KOPT-K1 (cell line): ENCODE data around the gene SLC25A42.
"Not testable (repeated sequence)": the region's sequence is repeated elsewhere in the genome, so short reads cannot be mapped to it uniquely, and the experiment has no call there.

Experiments
- H3K27ac ChIP-seq: fragments of 200-600 bp; sonication (generic); 2 replicates; pipeline ENCODE4 v1.5.1; 2016; ENCODE audit warnings: antibody characterized with exemption, mild to moderate bottlenecking, low read depth, low read length; ENCODE audit not compliant: poor library complexity, severe bottlenecking
- H3K36me3 ChIP-seq: fragments of 200-600 bp; sonication (generic); 2 replicates; pipeline ENCODE4 v1.5.1; 2017; ENCODE audit warnings: antibody characterized with exemption, mild to moderate bottlenecking, low read length, moderate library complexity; ENCODE audit not compliant: insufficient read depth
- H3K9me3 ChIP-seq: fragments of 200-600 bp; sonication (generic); 2 replicates; pipeline ENCODE4 v1.5.1; 2017; ENCODE audit warnings: antibody characterized with exemption, low read length, mild to moderate bottlenecking; ENCODE audit not compliant: insufficient read depth, poor library complexity, severe bottlenecking

SLC25A42 gene, protein sequence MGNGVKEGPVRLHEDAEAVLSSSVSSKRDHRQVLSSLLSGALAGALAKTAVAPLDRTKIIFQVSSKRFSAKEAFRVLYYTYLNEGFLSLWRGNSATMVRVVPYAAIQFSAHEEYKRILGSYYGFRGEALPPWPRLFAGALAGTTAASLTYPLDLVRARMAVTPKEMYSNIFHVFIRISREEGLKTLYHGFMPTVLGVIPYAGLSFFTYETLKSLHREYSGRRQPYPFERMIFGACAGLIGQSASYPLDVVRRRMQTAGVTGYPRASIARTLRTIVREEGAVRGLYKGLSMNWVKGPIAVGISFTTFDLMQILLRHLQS

DNA sequence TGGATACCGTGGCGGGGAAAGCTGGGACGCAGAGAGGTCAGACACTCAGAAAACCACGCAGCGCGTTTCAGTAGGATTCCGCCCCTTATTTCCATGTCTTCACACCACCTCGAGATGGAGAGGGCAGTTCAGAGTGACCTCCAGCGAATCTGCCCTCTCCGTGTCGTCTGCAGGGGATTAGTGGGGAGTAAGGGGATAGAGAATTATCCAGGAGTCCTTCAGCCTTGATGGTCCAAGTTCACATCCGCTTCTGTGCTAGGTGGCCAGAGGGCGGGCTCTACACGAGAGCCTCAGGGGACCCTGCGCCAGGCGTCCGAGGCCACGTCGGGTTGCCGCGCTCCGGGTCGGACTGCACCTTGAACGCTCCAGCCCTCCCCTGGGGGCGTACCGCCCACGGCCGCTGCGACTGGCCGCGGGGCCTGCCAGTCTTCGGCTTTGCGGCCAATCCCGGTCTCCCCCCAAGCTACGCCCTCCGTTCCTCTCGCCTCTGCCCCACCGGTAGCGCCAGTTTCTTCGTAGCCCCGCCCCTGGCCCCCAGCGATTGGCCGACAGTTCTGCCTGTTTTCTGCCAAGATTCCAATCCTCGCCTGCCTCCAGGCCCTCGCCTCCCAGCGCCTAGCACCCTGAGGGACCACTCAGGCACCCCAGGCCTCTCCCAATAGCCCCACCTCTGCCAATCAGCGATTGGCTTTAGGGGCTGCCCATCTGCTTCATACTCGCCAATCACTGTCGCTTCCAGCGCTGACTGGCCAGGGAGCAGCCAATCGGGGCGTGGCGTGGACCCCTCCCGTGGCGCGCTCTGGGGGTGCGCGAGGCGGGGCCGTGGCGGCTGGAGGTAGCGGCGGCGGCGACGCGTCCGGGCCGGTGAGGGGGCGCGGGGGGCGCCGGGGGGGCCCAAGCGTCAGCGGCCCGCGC, at the start of gene SLC25A42:
Gene SLC25A42 (plus strand): TSS at position 812 of the 915 bp plus-strand sequence. CDS start 32,131 bp downstream, outside the sequence.
- H3K9me3 ChIP-seq: no peaks in the 10 kb centered on the region
- peak within 1 kb of the TSS; percentile 60 for H3K27ac ChIP-seq
- peaks cover 27% of the 10 kb centered on the region for H3K36me3 ChIP-seq

DNA sequence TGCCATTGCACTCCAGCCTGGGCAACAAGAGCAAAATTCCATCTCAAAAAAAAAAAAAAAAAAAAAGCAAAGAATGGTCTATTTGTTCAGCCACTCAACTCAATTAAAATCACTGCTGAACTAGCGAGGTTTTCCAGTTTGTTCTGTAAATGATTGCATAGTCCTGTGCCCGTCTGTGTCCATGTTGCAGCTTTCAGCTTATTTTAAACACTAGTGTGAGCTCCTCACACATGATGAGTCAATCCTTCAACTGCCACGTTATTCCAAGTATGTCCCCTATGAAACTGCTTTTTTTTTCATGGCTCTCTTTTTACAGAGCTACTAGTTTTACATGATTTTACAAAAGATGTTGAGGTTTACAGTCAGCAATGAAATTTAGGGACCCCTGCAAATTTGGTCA, 42.7 kb upstream of the SLC25A42 start:
- Histone ChIP-seq H3K27ac (no peak overlapping the region), H3K36me3 (peaks cover 91% of the 10 kb centered on the region), H3K9me3 (no peaks in the 10 kb centered on the region)

DNA sequence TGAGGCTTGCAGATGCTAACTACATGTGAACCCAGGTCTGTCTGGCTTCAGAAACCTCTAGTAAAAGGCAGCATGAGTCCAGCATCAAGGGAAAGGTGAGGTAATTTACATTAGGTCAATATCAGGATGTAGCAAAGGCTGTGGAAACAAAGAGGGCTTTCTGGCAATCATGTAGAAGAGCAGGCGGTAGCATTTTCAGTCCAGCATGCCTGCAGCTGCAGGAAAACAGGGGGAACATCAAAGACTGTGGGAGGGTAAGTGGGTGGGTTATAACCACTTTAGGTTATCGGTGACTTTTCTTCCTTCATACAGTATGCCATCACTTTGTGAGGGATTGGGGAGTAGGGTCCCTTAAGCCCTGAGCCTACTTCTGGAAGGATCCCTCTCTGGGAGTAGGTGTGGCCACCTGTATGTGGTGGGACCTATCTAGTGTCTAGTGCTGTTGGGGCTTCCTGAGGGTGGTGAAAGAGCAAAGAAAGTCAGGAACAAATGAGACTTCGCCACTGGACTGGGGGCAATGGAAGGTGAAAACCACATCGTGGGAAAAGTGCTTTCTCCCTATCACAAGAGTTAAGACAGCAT, 41.3 kb upstream of the SLC25A42 start:
- Histone ChIP-seq H3K9me3 (no peaks in the 10 kb centered on the region), H3K27ac (peak overlapping the region; percentile 3)

DNA sequence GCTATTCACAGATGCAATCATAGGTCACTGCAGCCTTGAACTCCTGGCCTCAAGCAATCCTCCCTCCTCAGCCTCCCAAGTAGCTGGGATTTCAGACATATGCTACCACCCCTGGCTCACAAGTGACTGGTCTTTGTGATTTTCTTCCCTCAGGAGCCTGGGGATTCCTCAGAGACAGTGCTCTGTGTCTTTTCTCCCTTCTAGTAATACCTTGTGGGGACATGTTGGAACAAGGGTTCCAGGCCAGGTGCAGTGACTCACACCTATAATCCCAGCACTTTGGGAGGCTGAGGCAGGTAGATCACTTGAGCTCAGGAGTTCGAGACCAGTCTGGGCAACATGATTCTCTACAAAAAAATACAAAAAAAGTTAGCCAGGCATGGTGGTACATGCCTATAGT, 40.4 kb upstream of the SLC25A42 start:
- not testable (repeated sequence) for H3K9me3 ChIP-seq, H3K27ac ChIP-seq
- peaks cover 91% of the 10 kb centered on the region for H3K36me3 ChIP-seq

More for the DNA sequence above, 41.3 kb upstream of the SLC25A42 start:
- peaks cover 91% of the 10 kb centered on the region for H3K36me3 ChIP-seq

DNA sequence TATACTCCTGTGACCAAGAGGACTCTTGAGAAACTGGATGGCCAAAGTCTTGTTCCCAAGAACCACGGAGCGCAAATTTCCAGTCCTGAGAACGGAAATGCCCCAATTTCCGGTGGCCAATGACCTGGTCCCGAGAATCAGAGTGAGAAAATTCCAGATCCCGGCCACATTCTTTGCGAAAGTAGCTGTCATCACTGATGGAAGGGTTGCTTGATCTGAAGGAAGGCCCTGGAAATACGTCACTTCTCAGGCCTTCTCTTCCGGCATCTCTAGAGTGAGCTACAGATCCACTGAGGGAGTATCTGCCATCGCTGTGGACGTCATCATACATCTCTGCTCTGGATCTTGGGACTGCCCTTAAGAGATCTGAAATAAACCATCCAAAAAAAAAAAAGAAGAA, 37.9 kb upstream of the SLC25A42 start:
- Histone ChIP-seq H3K27ac (no peak overlapping the region), H3K36me3 (peaks cover 99% of the 10 kb centered on the region), H3K9me3 (no peaks in the 10 kb centered on the region)

DNA sequence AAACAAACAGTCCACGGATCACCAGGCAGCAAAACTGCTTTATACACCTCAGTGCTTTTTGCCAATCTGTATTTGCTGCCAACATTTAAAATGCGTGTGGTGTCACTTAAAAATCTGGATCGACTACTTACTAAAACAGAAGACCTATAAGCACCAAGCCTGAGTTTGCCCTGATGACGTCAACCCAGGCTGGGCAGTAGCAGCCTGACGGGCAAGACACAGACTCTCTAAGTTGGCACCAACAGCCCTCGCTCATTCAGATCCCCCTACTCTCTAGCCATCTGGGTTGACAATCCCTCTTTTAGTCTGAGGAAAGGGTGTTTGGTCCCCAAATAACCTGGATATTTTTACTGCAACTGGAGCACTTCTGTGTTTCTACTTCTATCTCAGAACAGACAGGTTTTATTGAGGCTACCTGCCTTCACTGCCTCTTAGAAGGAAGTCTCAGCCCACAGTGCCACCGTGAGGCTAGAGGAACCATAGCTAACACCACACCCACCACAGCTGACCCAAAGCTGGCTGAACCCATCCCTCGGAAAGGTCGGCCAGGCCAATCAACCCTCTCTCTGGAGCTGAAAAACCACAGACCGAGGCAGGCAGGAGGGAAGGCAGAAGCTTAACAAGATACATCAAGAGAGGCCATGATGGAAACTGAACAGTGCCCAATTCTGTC, 37.4 kb upstream of the SLC25A42 start:
- H3K27ac ChIP-seq: no peak overlapping the region
- no peaks in the 10 kb centered on the region for H3K9me3 ChIP-seq
- H3K36me3 ChIP-seq: peaks cover 99% of the 10 kb centered on the region

DNA sequence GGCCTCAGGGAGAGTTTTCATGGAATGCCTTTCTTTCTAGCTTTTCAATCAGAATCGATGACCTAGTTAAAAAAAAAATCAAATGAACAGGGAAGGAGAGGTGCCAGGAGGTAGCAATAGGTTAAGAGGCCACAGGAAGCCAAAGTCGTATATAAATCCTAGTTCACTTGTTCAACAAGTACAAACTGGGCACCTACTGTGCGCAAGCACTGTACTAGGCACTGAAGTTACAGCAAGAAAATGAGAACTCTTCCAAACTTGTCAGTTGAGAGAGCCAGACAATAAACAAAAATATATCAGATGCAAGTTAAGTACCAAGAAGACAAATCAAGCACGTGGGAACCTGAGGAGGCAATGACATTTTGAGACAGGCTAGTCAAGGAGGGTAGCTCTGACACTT, 36.6 kb upstream of the SLC25A42 start:
- Histone ChIP-seq H3K9me3 (no peaks in the 10 kb centered on the region), H3K36me3 (peaks cover 94% of the 10 kb centered on the region), H3K27ac (no peak overlapping the region)

DNA sequence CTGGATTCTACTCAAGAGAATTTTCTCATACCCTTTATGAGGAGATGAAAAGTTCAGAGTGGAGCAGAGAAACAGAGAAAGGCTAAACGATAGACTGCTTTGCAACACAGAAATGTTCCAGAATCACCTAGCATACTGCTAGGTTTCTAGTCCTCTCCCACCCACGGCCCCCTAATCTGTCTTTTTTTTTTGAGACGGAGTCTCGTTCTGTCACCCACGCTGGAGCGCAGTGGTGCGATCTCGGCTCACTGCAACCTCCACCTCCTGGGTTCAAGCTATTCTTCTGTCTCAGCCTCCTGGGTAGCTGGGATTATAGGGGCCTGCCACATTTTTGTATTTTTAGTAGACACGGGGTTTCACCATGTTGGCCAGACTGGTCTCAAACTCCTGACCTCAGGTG, 35.3 kb upstream of the SLC25A42 start:
- Histone ChIP-seq H3K27ac (no peak overlapping the region), H3K9me3 (no peaks in the 10 kb centered on the region), H3K36me3 (peaks cover 81% of the 10 kb centered on the region)

DNA sequence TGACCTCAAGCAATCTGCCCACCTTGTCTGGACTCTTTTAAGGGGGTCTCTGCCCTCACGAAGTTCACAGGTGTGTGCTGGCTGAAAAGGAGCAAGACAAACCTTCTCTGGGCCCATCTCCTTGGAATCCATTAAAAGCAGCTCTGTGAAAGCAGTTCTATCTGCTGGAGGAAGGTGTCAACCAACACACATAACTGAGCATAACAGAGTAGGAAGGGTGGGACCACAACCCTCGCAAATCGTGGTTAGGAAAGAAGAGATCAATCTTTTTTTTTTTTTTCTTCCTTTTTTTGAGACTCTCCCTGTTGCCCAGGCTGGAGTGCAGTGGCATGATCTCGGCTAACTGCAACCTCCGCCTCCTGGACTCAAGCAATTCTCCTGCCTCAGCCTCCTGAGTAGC, 31.9 kb upstream of the SLC25A42 start:
- H3K27ac ChIP-seq: peak overlapping the region; percentile 98
- H3K9me3 ChIP-seq: no peaks in the 10 kb centered on the region
- peaks cover 66% of the 10 kb centered on the region for H3K36me3 ChIP-seq

DNA sequence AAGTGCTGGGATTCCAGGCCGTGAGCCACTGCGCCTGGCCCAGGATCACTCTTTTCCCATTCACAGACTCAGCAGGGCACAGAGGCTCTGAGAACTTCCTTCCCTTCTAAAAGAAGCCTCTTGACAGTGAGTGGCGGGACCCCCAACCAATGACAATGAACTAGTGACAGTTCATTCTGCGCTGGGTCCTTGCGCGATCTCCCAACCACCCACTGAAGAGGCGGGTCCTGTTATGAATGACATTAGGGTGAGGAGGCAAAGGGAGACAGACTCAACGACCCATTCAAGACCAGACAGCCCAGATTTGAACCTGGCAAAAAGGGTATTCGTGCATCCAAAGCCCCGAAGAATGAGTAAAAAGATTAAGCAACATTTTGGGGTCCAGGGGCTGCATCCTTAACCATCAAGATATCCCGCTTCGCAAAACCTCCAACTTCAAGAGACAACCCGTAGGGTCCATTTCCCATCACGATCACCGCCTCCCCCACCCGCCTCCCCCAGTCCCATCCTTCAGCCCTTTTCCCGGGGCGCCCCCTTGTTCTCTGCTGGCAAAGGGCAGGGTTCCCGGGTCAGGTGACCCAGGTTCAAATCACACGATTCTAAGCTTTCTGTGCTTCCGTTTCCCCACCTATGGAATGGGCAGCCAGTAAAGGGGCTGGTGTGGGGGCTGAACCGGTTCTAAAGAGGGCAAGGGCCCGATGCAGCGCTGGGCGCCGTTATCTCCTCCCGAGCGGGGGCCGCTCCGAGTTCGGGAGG, 31.2 kb upstream of the SLC25A42 start:
- peaks cover 4% of the 10 kb centered on the region for H3K9me3 ChIP-seq
- H3K36me3 ChIP-seq: peaks cover 66% of the 10 kb centered on the region
- H3K27ac ChIP-seq: peak overlapping the region; percentile 98

DNA sequence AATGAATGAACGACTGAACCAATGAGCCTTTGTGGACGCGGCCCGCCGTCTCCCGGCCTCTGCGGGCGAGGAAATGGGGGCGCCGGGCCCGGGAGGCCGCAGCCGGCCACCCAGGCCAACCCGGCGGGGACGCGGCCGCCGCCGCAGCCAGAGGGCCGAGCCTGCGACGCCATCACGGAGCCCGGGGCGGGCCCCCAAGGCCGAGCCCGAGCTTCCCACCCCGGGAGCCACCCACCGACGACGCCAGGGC, 30.7 kb upstream of the SLC25A42 start:
- peaks cover 8% of the 10 kb centered on the region for H3K9me3 ChIP-seq
- peaks cover 66% of the 10 kb centered on the region for H3K36me3 ChIP-seq
- H3K27ac ChIP-seq: peak overlapping the region; percentile 98

DNA sequence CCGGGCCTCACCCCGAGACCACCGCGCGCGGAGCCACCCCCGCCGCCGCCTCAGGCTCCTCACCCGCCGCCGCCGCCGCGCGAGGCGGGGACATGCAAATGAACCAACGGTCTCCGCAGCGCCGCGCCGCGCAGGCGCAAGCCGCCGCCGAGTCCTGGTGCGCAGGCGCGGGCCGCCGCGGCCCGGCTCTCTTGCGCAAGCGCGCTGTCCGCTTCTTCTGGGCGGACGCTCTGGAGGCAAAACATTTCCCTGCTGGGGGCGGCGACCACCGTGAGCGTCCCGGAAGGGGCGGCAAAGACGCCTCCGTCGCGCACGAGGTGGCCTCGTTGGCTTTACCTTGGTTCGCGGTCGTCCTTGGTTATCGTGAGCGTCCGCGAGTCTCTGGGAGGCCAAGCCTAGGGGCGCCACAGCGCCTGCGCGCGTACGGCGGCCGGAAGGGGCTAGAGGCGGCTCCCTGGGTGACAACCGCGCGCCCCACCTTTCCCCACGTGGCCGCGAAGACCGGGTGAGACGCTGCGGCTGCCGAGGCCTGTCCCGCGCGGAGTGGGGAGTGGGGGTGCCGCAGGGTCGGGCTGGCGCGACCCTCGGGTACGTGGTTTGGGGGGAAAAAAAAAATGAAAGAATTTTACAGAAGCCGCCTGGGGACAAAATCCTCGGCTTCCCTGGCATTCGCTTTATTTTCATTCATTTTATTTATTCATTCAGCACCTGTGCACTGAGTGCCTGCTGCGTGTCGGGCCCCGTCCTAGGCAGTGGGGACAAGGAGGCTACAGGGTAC, 30.2 kb upstream of the SLC25A42 start, which contains the start of the genes ARMC6 and SUGP2:
Gene ARMC6 (plus strand): TSS at position 178 of the 778 bp plus-strand sequence. CDS start 607 bp downstream, outside the sequence.
Gene SUGP2 (minus strand): TSS at position 92 of the 778 bp plus-strand sequence. CDS start 2,446 bp downstream, outside the sequence.
- Histone ChIP-seq H3K27ac (peak within 1 kb of the TSS; percentile 98), H3K9me3 (peaks cover 8% of the 10 kb centered on the region), H3K36me3 (peaks cover 66% of the 10 kb centered on the region)

DNA sequence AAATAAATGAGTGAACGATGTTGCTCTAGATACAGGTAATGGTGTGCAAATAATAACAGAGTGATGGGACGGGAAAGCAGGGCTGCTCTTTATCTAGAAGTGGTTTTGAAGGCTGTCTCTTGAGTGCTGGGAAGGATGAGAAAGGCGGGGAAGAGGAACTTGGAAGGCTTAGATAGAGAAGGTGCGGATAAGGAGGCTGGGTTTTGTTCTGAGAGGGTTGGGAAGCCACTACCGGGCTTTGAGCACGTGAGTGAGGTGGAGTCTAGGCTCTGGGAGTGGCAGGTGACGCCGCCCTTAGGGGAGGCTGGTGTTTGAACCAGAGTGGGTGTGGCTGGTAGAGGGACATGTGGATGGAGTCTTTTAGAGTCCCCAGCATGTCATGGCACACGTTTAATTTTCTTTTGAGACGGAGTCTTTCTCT, 29.6 kb upstream of the SLC25A42 start:
- Histone ChIP-seq H3K27ac (peak overlapping the region; percentile 98), H3K9me3 (peaks cover 8% of the 10 kb centered on the region), H3K36me3 (peaks cover 66% of the 10 kb centered on the region)
